GM10266 (cell line): ENCODE results near the gene CDH26.

ENCODE experiments used
- DNase-seq: peaks from one replicate; pipeline ENCODE4 v3.0.0; 2012; ENCODE audit errors: extremely low spot score
- TF ChIP-seq, protein P1 (sequence below): IDR thresholded peaks from 2 replicates; pipeline ENCODE4 v1.5.1; 2012; ENCODE audit warnings: mild to moderate bottlenecking, low read depth; ENCODE audit not compliant: control insufficient read depth, insufficient read depth; ENCODE audit errors: missing control alignments

CDH26 gene

DNA sequence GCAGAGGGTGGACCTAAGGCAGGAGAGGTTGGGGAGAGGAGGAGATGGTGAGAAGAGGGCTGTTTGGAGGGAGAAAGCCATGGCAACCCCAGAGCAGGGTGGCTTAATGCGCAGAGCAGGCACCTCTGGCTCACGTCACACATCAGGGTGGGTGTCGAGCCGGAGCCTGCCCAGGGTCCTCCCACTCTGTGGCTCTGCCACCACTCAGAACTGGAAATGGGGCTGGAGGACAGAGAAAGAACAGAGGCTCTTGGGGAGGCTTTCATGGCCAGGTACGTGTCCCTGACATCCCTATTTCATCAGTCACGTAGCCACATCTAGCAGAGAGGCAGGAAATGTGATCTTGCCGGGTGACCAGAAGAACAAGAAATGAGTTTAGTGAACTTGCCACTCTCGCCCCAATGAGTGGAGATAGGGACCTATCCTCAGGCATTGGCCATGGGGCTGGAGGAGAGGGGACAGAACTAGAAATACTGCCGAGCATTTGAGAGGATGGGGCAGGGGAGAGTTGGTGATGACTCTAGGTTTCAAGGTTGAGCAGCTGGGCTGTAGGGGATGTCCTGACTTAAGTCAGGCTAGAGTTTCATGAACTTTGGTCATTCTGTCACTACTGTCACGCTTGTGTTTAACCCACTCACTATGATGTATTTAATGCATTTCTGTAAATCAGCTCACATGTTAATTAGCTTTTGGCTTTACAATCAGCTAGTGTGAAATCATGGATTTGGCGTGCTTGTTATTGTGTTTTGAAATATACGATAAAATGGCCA lies 52.7 kb downstream of the CDH26 start:
- TF ChIP-seq, protein P1, sequence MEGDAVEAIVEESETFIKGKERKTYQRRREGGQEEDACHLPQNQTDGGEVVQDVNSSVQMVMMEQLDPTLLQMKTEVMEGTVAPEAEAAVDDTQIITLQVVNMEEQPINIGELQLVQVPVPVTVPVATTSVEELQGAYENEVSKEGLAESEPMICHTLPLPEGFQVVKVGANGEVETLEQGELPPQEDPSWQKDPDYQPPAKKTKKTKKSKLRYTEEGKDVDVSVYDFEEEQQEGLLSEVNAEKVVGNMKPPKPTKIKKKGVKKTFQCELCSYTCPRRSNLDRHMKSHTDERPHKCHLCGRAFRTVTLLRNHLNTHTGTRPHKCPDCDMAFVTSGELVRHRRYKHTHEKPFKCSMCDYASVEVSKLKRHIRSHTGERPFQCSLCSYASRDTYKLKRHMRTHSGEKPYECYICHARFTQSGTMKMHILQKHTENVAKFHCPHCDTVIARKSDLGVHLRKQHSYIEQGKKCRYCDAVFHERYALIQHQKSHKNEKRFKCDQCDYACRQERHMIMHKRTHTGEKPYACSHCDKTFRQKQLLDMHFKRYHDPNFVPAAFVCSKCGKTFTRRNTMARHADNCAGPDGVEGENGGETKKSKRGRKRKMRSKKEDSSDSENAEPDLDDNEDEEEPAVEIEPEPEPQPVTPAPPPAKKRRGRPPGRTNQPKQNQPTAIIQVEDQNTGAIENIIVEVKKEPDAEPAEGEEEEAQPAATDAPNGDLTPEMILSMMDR = no peak
- DNase-seq = no peak

DNA sequence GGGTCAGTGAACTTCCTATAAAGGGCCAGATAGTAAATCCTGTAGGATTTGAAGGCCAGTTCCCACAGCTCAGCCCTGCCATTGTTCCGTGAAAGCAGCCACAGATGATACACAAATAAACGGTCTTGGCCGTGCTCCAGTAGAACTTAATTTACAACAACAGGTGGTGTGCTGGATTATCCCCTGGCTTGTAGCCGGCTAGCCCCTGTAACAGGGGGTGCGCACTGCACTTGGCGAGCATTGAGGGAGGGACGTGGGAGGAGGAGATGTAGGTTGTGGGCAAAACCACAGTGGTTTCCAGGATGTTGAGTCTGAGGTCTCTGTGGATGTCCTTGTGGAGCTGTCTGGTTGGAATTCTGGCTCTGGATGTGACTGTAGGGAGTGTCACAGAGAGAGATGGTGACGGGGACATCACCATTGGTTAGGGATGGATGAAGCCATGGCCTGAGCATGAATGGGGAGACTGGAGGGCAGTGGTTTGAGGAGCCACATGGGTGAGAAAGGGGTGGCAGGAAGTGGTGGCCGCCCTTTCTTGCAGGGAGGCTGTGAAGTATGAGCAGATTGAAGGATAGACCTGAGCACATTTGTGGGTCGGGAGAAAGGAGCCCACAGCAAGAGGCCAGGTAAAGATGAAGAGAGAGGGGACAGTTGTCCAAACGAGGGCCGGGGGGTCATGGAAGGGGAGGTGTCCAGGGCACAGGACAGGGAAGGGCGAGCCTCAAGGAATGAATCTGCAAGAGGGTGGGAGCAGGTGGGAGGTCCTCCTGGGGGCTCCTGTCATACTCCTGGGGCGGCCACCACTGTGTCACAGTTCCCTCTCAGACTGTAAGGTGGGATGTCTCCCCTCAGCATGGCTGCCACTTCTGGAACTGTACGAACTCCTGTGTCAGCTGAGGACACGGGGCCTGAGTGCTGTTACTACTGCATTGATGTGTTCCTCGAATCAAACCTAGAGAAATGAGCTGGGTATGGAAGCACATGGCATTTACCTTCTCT lies 53.6 kb downstream of the CDH26 start:
- DNase-seq = no peak
- TF ChIP-seq, protein P1 = no peak

- TF ChIP-seq, protein P1 = no peak
- no peak for DNase-seq
Observed at GRCh38 chr20:60013296-60014139, 55.3 kb downstream of the CDH26 start.

DNA sequence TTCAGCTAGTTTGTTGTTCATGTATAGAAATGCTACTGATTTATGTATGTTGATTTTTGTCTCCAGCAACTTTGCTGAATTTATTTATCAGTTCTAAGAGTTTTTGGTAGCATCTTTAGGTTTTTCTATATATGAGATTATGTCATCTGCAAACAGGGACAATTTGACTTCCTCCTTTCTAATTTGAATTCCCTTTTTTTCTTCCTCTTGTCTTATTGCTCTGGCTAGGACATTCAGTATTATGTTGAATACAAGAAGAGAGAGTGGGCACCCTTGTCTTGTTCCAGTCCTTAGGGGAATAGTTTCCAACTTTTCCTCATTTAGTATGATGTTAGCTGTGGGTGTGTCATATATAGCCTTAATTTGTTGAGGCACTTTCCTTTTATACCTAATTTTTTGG lies 58.2 kb downstream of the CDH26 start:
- TF ChIP-seq, protein P1 = no peak
- no peak for DNase-seq

DNA sequence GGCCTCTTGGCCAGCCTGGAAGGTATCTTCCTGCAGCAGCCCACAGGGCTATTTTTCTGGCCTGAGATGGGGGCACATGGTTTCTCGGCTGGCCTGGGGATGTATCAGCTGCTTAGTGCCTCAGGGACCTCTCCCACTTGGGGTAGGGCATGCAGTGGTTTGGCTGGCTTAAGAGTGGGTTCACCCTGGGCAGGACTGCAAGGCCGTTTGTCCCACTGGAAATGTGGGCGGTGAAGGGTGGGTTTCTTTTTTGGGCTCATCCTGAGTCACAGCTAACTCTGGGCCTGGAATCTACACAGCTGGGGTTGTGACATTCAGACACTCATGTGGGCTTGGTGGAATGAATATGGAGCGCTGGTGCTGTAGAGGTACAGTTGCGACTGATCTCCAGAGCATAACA lies 62.0 kb downstream of the CDH26 start:
- TF ChIP-seq, protein P1 = no peak
- no peak for DNase-seq

GRCh38 chr20:60021104-60021503 lies 62.9 kb downstream of the CDH26 start:
- TF ChIP-seq, protein P1 = no peak
- no peak for DNase-seq
